ENCODE measurements around the gene PTP4A2.
"Not testable (repeated sequence)": the region's sequence is repeated elsewhere in the genome, so short reads cannot be mapped to it uniquely, and the experiment has no call there.

PTP4A2 gene

DNA sequence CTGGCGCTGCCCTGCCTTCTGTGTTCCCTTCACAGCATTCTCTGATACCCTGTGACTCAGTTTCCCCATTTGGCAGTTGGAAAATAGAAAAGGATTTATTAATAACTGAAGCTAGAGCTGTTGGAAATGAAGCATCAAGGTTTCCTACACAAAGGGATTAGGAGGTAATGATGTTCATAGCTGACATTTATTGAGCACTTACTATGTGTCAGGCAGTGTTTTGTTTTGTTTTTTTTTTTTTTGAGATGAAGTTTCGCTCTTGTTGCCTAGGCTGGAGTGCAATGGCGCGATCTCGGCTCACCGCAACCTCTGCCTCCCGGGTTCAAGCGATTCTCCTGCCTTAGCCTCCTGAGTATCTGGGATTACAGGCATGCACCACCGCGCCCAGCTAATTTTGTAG is 7.5 kb upstream of the PTP4A2 start:
- DNase-seq, result not testable (repeated sequence)

DNA sequence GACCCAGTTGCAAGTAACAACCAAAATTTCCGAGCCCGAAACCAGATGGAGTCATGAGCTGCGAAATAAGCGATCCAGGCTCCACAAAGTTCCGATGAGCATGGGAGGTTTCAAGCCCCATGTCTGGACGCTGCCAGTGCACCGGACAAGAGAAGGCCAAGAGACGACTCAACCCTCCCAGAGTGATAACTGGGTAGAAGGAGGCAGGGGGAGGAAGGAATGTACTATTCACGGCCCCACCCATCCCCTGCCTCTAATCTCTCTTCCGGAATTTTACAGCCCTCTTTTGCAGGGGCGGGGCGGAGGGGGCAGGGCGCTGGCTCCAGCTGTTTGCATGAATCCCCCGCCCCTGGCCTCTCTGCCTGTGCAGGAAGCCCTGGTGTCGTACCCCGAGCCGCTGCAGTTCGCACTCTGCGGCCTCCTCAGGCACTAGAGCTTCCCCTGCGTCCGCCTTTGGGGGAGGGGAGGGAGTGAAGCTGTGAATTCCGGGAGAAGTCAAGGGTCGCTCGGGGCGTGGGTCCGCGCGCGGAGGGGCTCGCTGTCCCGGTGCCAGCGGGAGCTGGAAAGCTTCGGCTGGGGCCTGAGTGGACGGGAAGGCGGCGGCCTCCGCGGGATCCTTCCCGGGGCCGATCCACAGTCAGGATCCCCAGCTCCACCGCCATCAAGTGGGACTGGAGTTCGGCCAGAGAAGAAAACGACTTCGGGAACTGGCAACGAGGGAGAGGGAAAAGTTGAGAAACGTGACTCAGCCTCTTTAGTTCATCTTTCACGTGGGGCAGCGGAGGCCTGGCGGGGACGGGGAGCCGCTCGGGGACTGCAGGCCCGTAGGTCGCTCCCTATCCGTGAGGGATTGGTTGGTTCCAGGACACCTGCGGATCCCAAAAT is 6.3 kb upstream of the PTP4A2 start:
- peak; percentile 96 for DNase-seq

DNA sequence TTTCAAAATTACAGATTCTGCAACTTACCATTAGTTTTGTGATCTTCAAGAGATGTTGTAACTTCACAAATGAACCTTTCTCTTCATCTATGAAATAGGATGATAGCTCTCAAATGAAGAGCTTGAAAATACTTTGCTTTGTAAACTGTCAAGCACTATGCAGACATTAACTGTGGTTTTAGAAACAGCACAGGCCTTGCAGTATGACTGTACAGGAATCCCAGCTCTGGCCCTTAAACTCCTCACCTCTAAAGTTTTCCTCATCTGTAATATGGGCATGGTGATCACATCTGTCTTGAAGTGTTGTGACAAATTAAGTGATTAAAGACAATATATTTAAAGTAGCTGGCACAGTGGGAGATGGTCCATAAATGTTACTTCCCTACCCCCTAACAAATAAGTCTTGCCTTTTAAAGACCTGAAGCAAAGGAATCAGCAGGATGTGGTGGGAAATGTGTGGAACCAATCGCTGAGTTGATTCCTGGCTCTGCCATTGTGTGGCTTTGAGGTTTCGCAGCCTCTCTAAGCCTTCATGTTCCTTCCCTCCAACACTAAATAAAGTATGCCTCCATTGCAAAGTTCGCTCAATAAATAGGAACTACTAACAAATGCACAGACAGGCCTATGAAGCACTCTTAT is 5.5 kb upstream of the PTP4A2 start:
- peak; percentile 19 for DNase-seq

DNA sequence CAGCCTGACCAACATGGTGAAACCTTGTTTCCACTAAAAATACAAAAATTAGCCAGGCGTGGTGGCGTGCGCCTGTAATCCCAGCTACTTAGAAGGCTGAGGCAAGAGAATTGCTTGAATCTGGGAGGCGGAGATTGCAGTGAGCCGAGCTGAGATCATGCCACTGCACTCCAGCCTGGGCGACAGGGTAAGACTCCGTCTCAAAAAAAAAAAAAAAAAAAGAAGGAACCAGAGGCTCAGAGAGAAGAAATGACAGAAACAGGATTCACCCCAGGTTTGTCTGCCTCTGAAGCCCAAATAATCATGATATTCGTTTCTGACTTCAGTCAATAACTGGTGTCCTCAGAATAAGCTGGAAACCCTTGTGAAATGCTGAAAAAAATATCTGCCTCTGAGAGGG is 3.9 kb upstream of the PTP4A2 start:
- not testable (repeated sequence) for DNase-seq

DNA sequence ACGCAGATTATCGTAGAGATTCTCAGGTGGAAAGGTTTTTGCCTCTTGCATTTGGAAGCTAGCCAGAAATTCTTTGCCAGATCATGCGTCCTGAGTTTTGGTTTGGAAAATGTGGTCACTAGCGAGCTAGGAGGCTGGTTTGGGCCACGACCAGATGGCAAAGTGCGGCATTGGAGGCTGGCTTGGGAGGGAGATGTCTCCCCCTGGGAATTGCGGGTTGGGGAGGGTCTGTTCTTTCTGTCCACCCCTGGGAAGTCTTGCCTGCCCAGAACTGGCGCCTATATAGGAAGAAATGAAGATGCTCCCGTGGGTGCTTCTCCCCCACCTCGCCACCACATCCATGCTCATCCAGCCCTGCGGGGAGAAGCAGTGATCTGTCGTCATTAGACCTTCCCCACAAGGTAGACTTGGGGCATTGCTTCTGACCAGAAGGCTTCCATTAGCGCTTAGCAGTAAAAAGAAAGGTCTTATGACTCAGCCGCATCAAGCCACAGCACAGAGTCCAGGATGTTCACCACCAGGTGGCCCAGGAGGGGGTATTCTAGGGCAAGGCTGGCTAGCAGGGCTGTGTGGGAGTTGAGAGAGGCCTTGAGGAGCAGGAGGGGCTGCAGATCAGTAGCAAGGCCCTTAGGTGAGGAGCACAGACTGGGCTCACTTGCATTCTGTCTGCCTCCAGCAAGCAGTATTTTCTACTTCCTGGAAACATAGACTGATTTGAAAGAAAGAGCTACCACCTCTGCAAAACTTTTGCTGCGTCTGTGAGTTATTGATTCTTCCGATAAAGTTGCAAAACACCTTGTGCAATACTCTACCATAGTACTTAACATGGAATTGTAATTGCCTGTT is 1.5 kb upstream of the PTP4A2 start:
- DNase-seq, result peak; percentile 51

DNA sequence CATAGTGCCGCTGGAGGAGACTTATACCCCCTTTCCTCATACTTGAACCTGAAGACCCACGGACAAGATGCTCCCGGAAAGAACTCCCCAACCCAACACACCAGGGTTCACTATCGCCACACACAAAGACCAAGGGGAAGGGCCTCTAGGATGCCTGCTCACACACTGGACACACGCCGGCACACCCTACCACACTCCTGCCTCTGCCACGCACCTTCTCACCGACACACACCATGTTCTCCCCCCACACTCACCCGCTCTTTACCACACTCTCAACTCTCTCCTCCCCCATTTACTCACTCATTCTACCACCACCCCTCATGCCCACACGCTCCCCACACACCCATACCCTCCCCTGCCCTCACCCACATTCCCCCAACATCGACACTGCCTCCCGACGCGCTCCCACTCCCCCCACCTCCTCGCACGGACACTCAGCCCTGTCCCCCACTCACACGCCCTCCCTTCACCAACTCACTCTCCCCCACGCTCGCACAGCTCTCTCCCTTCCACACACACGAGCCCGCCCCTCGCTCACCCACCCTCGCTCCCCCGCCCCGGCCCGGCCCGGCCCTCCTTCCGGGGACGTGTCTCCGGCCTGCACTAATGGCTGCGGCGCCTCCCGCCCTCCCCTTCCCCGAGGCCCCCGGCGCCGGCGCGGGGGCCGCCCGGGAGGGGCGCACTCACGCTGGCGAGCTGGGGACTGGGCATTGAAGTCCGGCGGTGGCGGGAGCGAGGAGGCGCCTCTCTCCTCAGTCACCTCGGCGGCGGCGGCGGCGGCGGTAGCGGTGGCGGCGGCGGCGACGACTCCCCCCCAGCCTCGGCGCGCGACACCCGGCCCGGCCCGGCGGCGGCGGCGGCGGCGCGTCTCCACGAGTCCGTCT is 626 bp downstream of the PTP4A2 start:
- DNase-seq, result peak; percentile 90

DNA sequence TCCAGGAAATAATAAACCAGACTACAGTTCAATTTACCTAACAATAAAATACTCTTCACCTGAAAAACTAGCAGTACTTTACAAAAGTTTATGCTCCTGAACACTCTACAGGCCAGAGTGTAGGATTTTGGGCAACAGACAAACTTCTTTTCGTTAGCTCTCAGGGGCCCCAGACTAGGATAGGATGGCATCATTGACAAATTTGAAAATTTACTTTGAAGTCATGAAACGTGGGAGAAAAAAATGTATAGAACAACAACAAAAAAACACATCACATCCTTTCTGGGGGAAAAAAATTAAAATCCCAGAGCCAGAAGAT is 1.2 kb downstream of the PTP4A2 start:
- no peak for DNase-seq

DNA sequence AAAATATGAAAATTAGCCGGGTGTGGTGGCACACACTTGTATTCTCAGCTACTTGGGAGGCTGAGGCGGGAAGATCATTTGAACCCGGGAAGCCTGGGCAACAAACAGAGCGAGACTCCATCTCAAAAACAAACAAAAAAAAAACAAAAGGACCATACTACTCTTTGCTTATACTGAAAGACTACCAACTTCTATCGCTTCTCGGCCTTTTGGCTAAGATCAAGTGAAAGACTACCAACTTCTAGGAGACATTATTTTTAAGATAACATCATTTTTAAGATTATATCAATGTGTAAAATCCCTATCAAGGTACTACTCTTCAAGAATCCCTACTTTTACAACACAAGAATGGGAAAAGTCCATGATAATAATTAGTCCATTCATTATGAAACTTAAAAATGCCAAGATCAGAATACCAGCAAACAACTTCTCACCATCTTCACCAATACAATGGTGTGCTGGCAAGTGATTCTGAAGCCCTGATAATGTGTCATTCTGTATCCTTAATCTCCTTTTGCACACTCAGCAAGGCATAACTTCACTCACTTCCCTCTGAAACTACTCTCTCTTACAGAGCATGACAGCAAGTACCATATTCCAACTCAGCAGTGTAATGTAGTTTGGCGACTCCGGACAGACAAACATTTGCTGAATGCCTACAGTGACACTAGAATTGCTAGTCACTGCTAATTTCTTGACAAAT is 1.7 kb downstream of the PTP4A2 start:
- DNase-seq, result no peak

DNA sequence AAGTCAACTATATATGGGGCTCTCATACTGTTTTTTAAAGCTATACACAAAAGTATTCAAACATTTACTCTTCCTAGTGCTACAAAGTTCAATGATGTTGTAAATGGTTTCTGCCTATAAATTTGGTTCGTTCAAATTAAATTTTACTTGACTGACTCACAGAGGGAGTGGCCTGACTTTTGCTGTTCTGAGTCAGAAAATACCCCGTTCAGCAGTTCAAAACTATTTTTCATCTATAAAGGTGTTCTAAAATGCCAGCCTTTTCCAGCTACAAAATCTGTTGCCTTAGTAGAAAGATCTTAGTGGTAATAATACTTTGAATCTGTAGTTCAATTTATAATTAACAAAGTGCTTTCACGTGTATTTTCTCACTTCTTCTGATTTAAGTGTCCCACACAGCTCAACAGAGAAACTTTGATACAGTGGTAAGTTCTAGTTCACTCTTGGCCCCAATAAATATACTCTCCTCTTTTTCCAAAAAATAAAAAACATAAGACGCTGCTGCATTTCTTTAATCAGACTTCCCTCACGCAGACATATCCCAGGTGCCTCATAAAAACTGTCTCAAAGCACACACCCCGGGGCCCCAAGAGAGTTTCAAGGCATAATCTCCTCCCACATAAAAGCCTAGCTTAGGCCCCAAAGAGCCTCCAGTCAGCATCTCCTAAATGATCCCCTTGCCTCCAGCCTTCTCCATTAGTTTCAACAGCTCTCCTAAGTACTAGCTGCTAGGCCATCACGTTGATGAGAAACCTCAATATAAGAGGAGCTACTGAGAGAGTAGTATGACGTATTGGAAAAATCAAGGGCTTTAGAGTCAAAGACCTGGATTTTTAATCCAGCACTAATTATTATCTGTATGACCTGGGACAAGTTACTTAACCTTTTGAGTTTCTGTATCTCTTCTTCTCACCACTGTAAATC is 3.2 kb downstream of the PTP4A2 start:
- no peak for DNase-seq

DNA sequence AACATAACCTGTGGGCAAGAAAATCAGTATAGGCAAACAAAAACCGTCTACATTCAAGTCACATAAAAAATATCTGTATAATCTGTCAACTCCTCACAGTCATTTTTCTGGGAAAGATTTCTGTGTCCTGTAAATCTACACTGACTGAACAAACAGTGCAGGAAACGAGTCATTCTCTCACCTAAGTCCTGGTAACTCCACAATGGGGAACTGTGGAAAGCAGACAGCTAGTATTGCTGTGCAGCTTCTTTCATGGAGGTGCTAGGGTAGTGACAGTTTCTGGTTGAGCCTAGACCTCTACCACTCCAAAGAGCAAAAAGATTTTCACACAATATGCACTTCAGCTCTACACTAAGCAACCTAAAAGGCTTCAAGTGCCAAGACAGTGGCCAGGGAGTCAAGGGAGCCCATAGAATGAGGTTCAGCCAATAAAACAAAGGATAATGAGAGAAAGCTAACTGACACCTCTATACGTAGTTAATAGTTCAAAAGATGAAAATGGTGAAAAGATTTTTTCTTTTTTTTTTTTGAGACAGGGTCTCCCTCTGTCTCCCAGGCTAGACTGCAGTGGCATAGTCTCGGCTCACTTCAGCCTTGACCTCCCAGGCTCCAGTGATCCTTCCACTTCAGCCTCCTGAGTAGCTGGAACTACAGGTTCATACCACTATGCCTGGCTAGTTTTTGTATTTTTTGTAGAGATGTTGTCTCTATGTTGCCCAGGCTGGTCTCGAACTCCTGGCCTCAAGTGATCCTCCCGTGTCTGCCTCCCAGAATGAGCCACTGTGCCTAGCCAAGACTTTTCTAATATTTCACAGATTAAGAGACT is 5.5 kb downstream of the PTP4A2 start:
- DNase-seq, result no peak

DNA sequence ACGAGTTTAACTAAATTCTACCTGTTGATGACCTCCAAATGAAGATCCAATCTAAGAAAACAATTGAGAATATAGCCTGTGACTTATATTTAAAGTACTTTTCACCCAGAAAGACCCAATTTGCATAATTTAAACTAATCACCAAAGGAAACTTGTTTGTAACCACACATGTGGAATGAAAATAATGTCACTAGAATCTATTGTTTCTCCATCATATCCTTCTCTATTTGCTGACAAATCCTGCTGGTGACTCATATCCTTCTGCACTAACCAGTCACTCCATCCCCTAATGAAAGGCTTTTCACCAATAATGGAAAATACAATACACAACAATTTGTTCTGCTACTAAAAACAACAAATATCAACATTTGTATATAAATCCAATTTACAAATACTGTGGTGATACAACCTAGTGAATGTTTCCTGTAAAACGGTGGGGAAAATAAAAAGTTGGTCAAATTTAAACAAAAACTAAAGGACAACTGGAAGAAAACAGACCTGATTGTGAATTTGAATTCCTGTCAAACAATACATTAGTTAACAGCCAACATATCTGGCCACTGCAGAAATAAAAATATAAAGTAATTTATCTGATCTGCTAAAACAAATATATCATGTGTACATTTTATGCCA is 6.5 kb downstream of the PTP4A2 start:
- no peak for DNase-seq

DNA sequence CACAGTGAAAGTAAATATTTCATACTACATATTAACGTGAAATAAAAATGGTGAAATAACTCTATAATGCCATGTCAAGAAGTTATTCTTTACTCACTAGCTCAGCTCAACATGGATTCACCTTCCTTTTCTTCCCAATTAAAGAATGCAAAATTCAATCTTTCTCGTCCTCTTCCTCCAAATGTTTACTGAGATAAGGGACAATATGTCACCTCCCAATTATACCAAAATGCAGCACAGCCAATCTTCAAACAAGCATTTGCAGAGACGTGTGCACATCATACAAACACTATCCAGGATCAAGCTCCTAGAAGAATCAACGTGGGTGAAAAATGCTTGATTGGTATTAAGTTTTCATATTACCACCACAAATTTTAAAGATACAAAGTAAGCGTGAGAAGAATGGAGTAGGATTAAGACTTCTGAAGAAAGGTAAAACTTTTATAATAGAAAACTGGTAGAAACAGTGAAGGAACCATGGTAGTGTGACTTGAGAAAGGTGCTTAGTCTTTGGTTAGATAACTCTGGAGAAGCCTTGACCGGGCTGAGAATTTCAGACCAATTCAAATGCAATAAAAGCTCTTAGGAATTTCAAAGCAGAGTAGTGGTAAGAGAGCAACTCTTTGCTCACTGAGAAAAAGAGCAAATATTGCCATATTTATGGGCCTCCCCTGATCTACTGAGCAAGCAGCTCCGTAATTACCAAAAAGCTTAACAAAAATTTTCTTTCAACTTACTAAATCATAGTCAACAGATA is 7.2 kb downstream of the PTP4A2 start:
- no peak for DNase-seq

DNA sequence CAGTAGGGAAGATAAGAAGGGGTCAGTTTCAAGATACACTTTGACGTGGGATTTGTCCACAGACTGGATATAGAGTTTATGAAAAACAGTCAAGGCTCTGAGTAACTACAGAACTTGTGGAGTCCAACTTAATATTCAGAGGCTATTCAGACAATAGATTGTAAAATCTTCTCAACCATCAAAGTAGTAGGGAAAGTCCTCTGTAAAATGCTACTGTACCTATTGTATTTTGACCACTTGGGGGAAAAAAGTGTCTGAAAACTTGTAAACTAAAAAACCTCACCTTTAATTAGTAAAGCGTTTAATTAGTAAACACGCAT is 10.5 kb downstream of the PTP4A2 start:
- DNase-seq, result no peak

DNA sequence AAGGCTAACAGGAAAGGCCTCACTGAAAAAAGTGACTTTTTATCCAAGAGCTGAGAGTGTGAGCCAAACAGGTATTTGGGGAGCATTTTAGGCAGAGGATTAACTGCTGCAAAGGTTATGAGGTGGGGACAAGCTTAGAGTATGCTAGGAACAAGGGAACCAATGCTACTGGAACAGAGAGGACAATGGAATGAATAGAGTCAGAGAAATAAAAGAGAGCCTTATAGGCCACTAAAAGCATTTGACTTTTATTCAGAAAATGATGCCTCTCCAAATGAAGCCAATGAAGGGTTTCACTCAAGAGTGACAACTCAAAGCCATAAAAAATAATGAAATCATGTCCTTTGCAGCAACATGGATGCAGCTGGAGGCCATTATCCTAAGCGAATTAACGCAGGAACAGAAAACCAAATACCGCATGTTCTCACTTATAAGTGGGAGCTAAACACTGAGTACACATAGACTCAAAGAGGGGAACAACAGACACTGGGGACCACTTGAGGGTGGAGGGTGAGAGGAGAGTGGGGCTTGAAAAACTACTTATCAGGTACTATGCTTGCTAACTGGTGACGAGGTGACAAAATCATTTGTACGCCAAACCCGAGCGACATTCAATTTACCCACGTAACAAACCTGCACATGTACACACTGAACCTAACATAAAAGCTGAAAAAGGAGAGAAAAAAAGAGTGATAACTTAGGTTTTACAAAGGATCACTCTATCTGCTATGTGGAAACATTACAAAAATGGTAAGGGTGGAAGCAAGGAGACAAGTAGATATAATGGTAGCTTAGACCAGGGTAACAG is 11.1 kb downstream of the PTP4A2 start:
- no peak for DNase-seq

DNA sequence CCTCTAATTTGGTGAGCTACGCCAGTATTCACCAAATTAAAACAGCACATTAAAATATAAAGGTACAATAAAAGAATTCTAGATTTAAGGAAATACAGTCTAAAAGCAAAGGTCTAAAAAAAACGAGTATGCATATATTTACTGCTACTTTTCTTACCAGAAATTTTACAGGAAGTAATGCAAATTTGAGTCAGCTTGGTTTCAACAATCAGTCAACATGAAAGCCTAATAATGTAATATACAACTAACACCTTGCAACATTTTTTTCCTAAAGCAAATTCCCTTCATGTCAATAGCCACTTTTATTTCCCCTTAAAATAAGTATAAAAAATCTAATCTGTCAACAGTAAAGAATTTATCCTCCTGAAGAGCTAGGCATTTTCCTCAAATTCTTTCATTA is 11.9 kb downstream of the PTP4A2 start:
- no peak for DNase-seq

DNA sequence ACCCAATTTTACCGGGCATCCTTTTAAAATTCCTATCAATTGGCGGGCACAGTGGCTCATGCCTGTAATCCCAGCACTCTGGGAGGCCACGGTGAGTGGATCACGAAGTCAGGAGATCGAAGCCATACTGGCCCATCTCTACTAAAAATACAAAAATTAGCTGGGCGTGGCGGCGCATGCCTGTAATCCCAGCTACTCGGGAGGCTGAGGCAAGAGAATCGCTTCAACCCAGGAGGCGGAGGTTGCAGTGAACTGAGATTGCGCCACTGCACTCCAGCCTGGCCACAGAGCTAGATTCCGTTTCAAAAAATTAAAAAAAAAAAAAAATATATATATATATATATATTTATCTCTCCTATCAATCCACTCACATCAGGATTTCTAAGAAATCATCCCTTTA is 12.3 kb downstream of the PTP4A2 start:
- DNase-seq, result not testable (repeated sequence)

DNA sequence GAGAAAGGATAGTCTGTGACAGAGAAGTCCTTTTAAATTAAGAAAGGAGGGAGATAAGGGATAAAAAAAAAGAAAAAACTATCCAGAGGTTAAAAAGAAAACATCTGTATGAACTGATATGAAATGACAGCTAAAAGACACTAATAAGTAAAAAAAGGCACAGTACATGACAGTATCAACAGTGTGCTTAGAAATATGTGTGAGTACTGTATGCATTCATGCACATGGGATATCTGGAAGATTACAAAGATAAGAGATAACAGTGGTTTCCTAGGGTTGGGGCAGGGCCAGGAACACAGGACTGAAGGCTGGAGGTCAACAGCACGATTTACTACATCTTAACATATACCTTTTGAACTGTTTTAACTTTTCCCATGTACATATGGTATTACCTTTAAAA is 13.3 kb downstream of the PTP4A2 start:
- no peak for DNase-seq
